ENCODE measurements around the gene NID2. TPM values are rescaled to one million over a fixed set of nuclear protein-coding genes. Genes with fewer than 3 reads are reported as not detected.

NID2 gene
- total RNA-seq, 8 experiments from 2014 or later, result 0.63 to 91.1 (median 1.6) TPM

DNA sequence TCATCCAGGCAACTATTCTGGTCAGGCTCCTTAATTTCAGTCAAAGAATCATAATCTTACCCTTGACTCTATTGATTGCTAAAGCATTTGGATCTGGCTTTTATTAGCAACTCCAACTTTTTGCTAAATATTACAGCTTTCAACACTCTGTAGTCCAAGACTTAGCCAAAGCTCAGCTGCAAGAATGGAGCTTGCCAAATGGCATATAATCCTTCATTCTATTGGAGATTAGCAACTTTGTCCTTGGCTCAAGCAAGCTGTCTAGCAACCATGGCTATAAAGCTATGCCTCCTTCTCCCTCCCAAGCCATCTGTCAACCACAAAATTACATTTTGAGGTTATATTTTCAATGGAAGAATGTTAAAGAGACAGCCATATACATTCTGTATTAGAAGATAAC is 23.1 kb upstream of the NID2 start:
- in situ Hi-C loops (cut with MboI; ENCODE audit: low pct_unique_long_range_greater_than_20kb in 2 of 9, low sequenced_read_pairs in 9 of 9, unreplicated experiment in 9 of 9), result no loop called here
- no peaks in the 10 kb centered on the region for H3K4me1 ChIP-seq (replicated peaks in 1 of 2)
- ATAC-seq (replicated peaks in 6 of 8), result no peak
- no peak overlapping the region for H3K4me3 ChIP-seq
- H3K27ac ChIP-seq, result no peak overlapping the region

GRCh38 chr14:52090936-52091335 is 22.1 kb upstream of the NID2 start:
- in situ Hi-C loops (cut with MboI; ENCODE audit: low pct_unique_long_range_greater_than_20kb in 2 of 9, low sequenced_read_pairs in 9 of 9, unreplicated experiment in 9 of 9), result no loop called here
- Histone ChIP-seq H3K4me3 (no peak overlapping the region), H3K4me1 (replicated peaks in 1 of 2) (no peaks in the 10 kb centered on the region), H3K27ac (no peak overlapping the region)
- 58 to 100% (median 77%) methylated on average over 1 to 4 of the region's 4 CpGs; no CpG with 5 or more reads in 4 of the 10 experiments for WGBS, 10 experiments
- no peak for ATAC-seq (replicated peaks in 6 of 8)

GRCh38 chr14:52089218-52089617 is 20.4 kb upstream of the NID2 start:
- H3K4me1 ChIP-seq (replicated peaks in 1 of 2), result no peaks in the 10 kb centered on the region
- in situ Hi-C loops (cut with MboI; ENCODE audit: low pct_unique_long_range_greater_than_20kb in 2 of 9, low sequenced_read_pairs in 9 of 9, unreplicated experiment in 9 of 9), result no loop called here
- no peak overlapping the region for H3K27ac ChIP-seq
- H3K4me3 ChIP-seq, result no peak overlapping the region
- ATAC-seq (replicated peaks in 6 of 8), result no peak
- WGBS, 10 experiments, result 73 to 100% (median 95%) methylated on average over 1 of the region's 1 CpG; no CpG with 5 or more reads in 4 of the 10 experiments

- no peak overlapping the region for H3K4me3 ChIP-seq
- 0 to 100% (median 50%) methylated on average over 2 to 4 of the region's 4 CpGs; no CpG with 5 or more reads in 1 of the 10 experiments for WGBS, 10 experiments
- no peak for ATAC-seq (replicated peaks in 6 of 8)
- in situ Hi-C loops (cut with MboI; ENCODE audit: low pct_unique_long_range_greater_than_20kb in 2 of 9, low sequenced_read_pairs in 9 of 9, unreplicated experiment in 9 of 9), result no loop called here
- no peak overlapping the region for H3K27ac ChIP-seq
- H3K4me1 ChIP-seq (replicated peaks in 1 of 2), result no peaks in the 10 kb centered on the region
These were observed 17.9 kb upstream of the NID2 start for GRCh38 chr14:52086711-52087110.

DNA sequence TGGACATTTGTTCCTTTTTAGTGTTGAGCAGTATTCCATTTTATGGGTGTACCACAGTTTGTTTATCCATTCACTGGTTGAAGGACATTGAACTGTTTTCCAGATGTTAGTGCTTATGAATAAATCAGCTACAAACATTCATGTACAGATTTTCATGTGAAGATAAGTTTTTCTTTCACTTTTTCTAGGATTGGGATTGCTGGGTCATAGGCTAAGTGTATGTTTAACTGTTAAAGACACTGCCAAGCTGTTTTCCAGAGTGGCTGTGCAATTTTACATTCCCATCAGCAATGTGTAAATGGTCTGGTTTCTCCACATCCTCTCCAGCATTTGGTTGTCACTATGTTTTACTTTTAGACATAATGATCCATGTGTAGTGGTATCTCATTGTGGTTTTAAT is 14.0 kb upstream of the NID2 start:
- Histone ChIP-seq H3K4me3 (no peak overlapping the region), H3K27ac (no peak overlapping the region), H3K4me1 (replicated peaks in 1 of 2) (no peaks in the 10 kb centered on the region)
- no peak for ATAC-seq (replicated peaks in 6 of 8)
- in situ Hi-C loops (cut with MboI; ENCODE audit: low pct_unique_long_range_greater_than_20kb in 2 of 9, low sequenced_read_pairs in 9 of 9, unreplicated experiment in 9 of 9), result no loop called here

- in situ Hi-C loops (cut with MboI; ENCODE audit: low pct_unique_long_range_greater_than_20kb in 2 of 9, low sequenced_read_pairs in 9 of 9, unreplicated experiment in 9 of 9), result no loop called here
- 33 to 100% (median 64%) methylated on average over 1 to 3 of the region's 3 CpGs; no CpG with 5 or more reads in 2 of the 10 experiments for WGBS, 10 experiments
- Histone ChIP-seq H3K4me1 (replicated peaks in 1 of 2) (no peaks in the 10 kb centered on the region), H3K4me3 (no peak overlapping the region), H3K27ac (no peak overlapping the region)
- ATAC-seq (replicated peaks in 6 of 8), result no peak
These were observed 13.1 kb upstream of the NID2 start for GRCh38 chr14:52081964-52082363.

- 0 to 94% (median 59%) methylated on average over 1 to 4 of the region's 4 CpGs; no CpG with 5 or more reads in 1 of the 10 experiments for WGBS, 10 experiments
- no peak overlapping the region for H3K4me3 ChIP-seq
- in situ Hi-C loops (cut with MboI; ENCODE audit: low pct_unique_long_range_greater_than_20kb in 2 of 9, low sequenced_read_pairs in 9 of 9, unreplicated experiment in 9 of 9), result no loop called here
- peak in 3 of 8 experiments; percentile 19 to 88 (median 59) for ATAC-seq (replicated peaks in 6 of 8)
- H3K27ac ChIP-seq, result no peak overlapping the region
- no peaks in the 10 kb centered on the region for H3K4me1 ChIP-seq (replicated peaks in 1 of 2)
These were observed 12.2 kb upstream of the NID2 start for GRCh38 chr14:52080808-52081755.

- ATAC-seq (replicated peaks in 6 of 8), result peak in 2 of 8 experiments; percentile 47 to 50
- 46 to 100% (median 87%) methylated on average over 1 to 2 of the region's 2 CpGs; no CpG with 5 or more reads in 2 of the 10 experiments for WGBS, 10 experiments
- Histone ChIP-seq H3K27ac (no peak overlapping the region), H3K4me3 (no peak overlapping the region), H3K4me1 (replicated peaks in 1 of 2) (no peaks in the 10 kb centered on the region)
- in situ Hi-C loops (cut with MboI; ENCODE audit: low pct_unique_long_range_greater_than_20kb in 2 of 9, low sequenced_read_pairs in 9 of 9, unreplicated experiment in 9 of 9), result no loop called here
These were observed 11.4 kb upstream of the NID2 start for GRCh38 chr14:52080158-52080800.

- no peak for ATAC-seq (replicated peaks in 6 of 8)
- in situ Hi-C loops (cut with MboI; ENCODE audit: low pct_unique_long_range_greater_than_20kb in 2 of 9, low sequenced_read_pairs in 9 of 9, unreplicated experiment in 9 of 9), result no loop called here
- WGBS, 10 experiments, result 8 to 100% (median 71%) methylated on average over 2 to 7 of the region's 7 CpGs
- no peaks in the 10 kb centered on the region for H3K4me1 ChIP-seq (replicated peaks in 1 of 2)
- no peak overlapping the region for H3K4me3 ChIP-seq
- no peak overlapping the region for H3K27ac ChIP-seq
These were observed 10.5 kb upstream of the NID2 start for GRCh38 chr14:52079239-52079959.

DNA sequence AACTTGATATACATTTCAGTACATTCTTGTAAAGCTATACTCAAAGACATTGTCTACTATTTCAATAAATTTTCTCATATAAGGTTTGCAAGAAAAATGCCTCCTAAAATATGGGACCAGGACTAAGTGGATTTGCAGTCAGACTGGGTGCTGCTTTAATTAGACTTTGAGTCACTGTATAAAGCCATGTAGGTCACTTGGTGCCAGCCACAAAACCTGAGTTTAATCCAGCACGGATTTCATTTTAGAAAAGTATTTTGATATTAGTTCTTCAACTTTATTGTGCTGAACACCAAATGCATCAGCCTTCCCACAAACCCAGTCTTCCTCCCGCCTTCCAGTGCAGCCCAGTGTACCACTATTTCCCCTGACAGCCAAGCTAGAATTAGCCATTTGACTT is 9.9 kb upstream of the NID2 start:
- in situ Hi-C loops (cut with MboI; ENCODE audit: low pct_unique_long_range_greater_than_20kb in 2 of 9, low sequenced_read_pairs in 9 of 9, unreplicated experiment in 9 of 9), result no loop called here
- H3K27ac ChIP-seq, result no peak overlapping the region

GRCh38 chr14:52078095-52078531 is 9.3 kb upstream of the NID2 start:
- Histone ChIP-seq H3K4me3 (no peak overlapping the region), H3K27ac (no peak overlapping the region), H3K4me1 (replicated peaks in 1 of 2) (no peaks in the 10 kb centered on the region)
- 38 to 100% (median 100%) methylated on average over 1 of the region's 2 CpGs; no CpG with 5 or more reads in 7 of the 10 experiments for WGBS, 10 experiments
- ATAC-seq (replicated peaks in 6 of 8), result no peak
- in situ Hi-C loops (cut with MboI; ENCODE audit: low pct_unique_long_range_greater_than_20kb in 2 of 9, low sequenced_read_pairs in 9 of 9, unreplicated experiment in 9 of 9), result no loop called here

More for the DNA sequence above, 9.9 kb upstream of the NID2 start:
- no peaks in the 10 kb centered on the region for H3K4me1 ChIP-seq (replicated peaks in 1 of 2)
- WGBS, 10 experiments, result 17 to 100% (median 88%) methylated on average over 1 to 2 of the region's 2 CpGs; no CpG with 5 or more reads in 1 of the 10 experiments
- no peak for ATAC-seq (replicated peaks in 6 of 8)
- H3K4me3 ChIP-seq, result no peak overlapping the region

DNA sequence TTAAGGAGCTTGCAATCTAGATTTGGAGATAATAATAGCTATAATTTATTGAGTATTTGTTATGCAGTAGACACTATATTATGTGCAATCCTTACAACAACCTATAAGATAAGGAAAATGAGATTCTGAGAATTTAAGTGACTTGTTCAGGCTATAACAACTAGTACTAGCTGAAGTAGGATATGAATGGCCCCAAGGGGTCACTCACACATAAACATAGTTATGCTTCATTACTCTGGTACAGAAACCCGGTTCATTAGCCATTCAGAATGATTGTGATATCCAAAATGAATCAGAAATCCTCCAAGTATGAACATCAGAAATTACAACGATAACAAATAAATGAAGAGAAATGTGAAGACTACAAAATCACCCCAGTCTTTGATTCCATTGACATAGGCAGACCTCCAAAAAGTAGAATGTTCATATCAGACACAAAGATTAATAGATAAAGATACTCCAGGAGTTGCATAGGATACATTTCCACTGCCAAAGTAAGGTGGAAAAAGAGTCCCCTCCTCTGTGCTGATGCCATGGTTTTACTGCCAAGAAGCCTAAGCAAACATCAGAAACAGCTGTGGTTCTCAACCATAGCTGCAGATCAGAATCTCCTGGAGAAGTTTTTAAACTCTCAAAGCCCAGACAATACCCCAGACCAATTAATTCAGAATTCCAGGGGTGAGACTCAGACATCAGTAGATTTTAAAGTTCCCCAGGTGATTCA is 8.6 kb upstream of the NID2 start:
- 0 to 100% (median 53%) methylated on average over 1 to 2 of the region's 2 CpGs for whole genome bisulfite sequencing, 10 experiments
- ATAC-seq (replicated peaks in 6 of 8), result no peak
- H3K4me3 ChIP-seq, result no peak overlapping the region
- no peak overlapping the region for H3K27ac ChIP-seq
- H3K4me1 ChIP-seq (replicated peaks in 1 of 2), result no peaks in the 10 kb centered on the region
- in situ Hi-C loops (cut with MboI; ENCODE audit: low pct_unique_long_range_greater_than_20kb in 2 of 9, low sequenced_read_pairs in 9 of 9, unreplicated experiment in 9 of 9), result no loop called here
